Mesothelial cell of epicardium (in vitro differentiated cells): ENCODE measurements around the gene SFRP2. TPM values are rescaled to one million over a fixed set of nuclear protein-coding genes. Genes with fewer than 3 reads are reported as not detected.
A peak's percentile ranks its signal among the peaks of the same experiment; 100 is the strongest.

Experiments used
- DNase-seq, 2 experiments: peaks; one replicate each; pipeline ENCODE4 v3.0.0; 2021; ENCODE audit warnings: low spot score in 2 of 2; ENCODE audit not compliant: unreplicated experiment in 2 of 2
- H3K27ac Mint-ChIP-seq: 2 replicates; pipeline ENCODE4 v1.8.0; 2021; ENCODE audit warnings: mixed read lengths
- H3K27me3 Mint-ChIP-seq: 2 replicates; pipeline ENCODE4 v1.8.0; 2021; ENCODE audit warnings: low read depth, mixed read lengths
- H3K36me3 Mint-ChIP-seq: 2 replicates; pipeline ENCODE4 v1.8.0; 2021; ENCODE audit warnings: mixed read lengths
- H3K4me1 Mint-ChIP-seq: 2 replicates; pipeline ENCODE4 v1.8.0; 2021; ENCODE audit warnings: mixed read lengths
- H3K4me3 Mint-ChIP-seq: 2 replicates; pipeline ENCODE4 v1.8.0; 2021; ENCODE audit warnings: mild to moderate bottlenecking, moderate library complexity, mixed read lengths
- H3K9me3 Mint-ChIP-seq: 2 replicates; pipeline ENCODE4 v1.8.0; 2021; ENCODE audit warnings: mixed read lengths
- total RNA-seq: library from RNA; stranded (reverse); gene quantifications from 3 replicates; pipeline ENCODE4 v1.2.1, GENCODE V29; 2021
- TF ChIP-seq, protein P1 (sequence below): fragments of 200-600 bp; sonication (generic); IDR thresholded peaks from one replicate; pipeline ENCODE4 v1.5.0; 2021; ENCODE audit warnings: antibody characterized with exemption; ENCODE audit not compliant: unreplicated experiment

SFRP2 gene
- total RNA-seq: 22.8 to 27.1 TPM (median 23.8 TPM) in 3 replicates

DNA sequence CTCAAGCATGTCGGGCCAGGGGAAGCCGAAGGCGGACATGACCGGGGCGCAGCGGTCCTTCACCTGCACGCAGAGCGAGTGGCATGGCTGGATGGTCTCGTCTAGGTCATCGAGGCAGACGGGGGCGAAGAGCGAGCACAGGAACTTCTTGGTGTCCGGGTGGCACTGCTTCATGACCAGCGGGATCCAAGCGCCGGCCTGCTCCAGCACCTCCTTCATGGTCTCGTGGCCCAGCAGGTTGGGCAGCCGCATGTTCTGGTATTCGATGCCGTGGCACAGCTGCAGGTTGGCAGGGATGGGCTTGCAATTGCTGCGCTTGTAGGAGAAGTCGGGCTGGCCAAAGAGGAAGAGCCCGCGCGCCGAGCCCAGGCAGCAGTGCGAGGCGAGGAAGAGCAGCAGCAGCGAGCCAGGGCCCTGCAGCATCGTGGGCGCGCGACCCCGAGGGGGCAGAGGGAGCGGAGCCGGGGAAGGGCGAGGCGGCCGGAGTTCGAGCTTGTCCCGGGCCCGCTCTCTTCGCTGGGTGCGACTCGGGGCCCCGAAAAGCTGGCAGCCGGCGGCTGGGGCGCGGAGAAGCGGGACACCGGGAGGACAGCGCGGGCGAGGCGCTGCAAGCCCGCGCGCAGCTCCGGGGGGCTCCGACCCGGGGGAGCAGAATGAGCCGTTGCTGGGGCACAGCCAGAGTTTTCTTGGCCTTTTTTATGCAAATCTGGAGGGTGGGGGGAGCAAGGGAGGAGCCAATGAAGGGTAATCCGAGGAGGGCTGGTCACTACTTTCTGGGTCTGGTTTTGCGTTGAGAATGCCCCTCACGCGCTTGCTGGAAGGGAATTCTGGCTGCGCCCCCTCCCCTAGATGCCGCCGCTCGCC is at the start of gene SFRP2:
Gene SFRP2, minus strand, starts transcription at position 671 of the 864 bp plus-strand sequence. Its CDS starts 248 bp downstream, at position 423.
- Mint-ChIP-seq H3K9me3 (no peaks in the 10 kb centered on the region), H3K4me3 (peak within 1 kb of the TSS; percentile 67), H3K27me3 (peaks cover 93% of the 10 kb centered on the region), H3K4me1 (peaks cover 42% of the 10 kb centered on the region), H3K36me3 (no peaks in the 10 kb centered on the region), H3K27ac (no peak within 1 kb of the TSS)
- TF ChIP-seq, protein P1, sequence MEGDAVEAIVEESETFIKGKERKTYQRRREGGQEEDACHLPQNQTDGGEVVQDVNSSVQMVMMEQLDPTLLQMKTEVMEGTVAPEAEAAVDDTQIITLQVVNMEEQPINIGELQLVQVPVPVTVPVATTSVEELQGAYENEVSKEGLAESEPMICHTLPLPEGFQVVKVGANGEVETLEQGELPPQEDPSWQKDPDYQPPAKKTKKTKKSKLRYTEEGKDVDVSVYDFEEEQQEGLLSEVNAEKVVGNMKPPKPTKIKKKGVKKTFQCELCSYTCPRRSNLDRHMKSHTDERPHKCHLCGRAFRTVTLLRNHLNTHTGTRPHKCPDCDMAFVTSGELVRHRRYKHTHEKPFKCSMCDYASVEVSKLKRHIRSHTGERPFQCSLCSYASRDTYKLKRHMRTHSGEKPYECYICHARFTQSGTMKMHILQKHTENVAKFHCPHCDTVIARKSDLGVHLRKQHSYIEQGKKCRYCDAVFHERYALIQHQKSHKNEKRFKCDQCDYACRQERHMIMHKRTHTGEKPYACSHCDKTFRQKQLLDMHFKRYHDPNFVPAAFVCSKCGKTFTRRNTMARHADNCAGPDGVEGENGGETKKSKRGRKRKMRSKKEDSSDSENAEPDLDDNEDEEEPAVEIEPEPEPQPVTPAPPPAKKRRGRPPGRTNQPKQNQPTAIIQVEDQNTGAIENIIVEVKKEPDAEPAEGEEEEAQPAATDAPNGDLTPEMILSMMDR: no peak
- peak in 1 of 2 experiments; percentile 47 for DNase-seq

DNA sequence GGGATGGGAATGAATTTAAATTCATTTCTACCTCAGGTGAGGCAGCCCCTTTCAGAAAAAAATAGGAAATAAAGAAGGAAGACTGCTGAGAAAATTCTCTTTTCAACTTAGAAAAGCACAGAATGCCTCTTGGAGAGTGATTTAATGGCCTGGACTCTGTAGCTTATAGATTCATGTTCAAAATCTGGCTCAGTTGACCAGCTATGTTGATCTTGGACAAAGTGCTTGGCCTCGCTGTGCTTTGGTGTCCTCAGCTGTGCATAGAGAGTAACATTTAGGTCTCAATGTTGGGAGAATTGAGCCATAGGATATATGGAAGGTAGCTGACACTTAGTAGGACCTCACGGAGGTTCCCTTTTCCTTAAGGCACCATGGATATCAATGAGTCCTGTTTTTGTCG is 49.7 kb upstream of the SFRP2 start:
- H3K27me3 Mint-ChIP-seq: peaks cover 4% of the 10 kb centered on the region
- H3K9me3 Mint-ChIP-seq: no peaks in the 10 kb centered on the region
- no peaks in the 10 kb centered on the region for H3K4me1 Mint-ChIP-seq
- TF ChIP-seq, protein P1: no peak
- DNase-seq: no peak
- H3K36me3 Mint-ChIP-seq: no peaks in the 10 kb centered on the region
- no peak overlapping the region for H3K4me3 Mint-ChIP-seq
- no peak overlapping the region for H3K27ac Mint-ChIP-seq

GRCh38 chr4:153834901-153835300 is 46.0 kb upstream of the SFRP2 start:
- Mint-ChIP-seq H3K27ac (no peak overlapping the region), H3K27me3 (peaks cover 16% of the 10 kb centered on the region), H3K4me3 (no peak overlapping the region), H3K36me3 (no peaks in the 10 kb centered on the region), H3K4me1 (no peaks in the 10 kb centered on the region), H3K9me3 (no peaks in the 10 kb centered on the region)
- TF ChIP-seq, protein P1: no peak
- no peak for DNase-seq

GRCh38 chr4:153832720-153833287 is 43.9 kb upstream of the SFRP2 start:
- TF ChIP-seq, protein P1: no peak
- Mint-ChIP-seq H3K27me3 (peaks cover 23% of the 10 kb centered on the region), H3K4me3 (no peak overlapping the region), H3K27ac (no peak overlapping the region), H3K4me1 (no peaks in the 10 kb centered on the region), H3K36me3 (no peaks in the 10 kb centered on the region), H3K9me3 (no peaks in the 10 kb centered on the region)
- no peak for DNase-seq

DNA sequence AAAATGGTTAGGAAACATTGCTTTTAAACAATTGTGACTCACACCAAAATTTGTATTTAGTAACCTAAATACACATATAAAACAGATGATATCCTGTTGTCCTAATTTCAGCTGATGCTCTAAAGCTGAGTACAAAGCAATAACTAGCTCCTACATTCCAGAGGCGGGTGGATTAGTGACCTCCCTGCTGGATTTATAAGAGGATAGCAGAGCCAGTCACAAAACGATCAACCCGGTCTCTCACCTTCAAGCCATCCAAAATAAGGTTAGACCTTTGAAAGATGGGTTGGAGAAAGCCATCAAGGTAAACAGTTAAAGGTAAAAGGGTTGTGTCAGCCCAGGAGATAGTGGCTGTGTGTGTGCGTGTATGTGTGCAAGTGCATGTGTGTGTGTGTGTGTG is 43.2 kb upstream of the SFRP2 start:
- no peak overlapping the region for H3K4me3 Mint-ChIP-seq
- peaks cover 23% of the 10 kb centered on the region for H3K27me3 Mint-ChIP-seq
- DNase-seq: no peak
- TF ChIP-seq, protein P1: no peak
- H3K36me3 Mint-ChIP-seq: no peaks in the 10 kb centered on the region
- H3K9me3 Mint-ChIP-seq: no peaks in the 10 kb centered on the region
- no peak overlapping the region for H3K27ac Mint-ChIP-seq
- no peaks in the 10 kb centered on the region for H3K4me1 Mint-ChIP-seq
